Measurements from ENCODE around the gene PRDX4.

The PRDX4 gene

GRCh38 chrX:23726191-23726590 lies 58.9 kb downstream of the PRDX4 start:
- no peak for DNase-seq
- TF ChIP-seq CTCF (IDR thresholded peaks at IDR 0.05; ENCODE audit: low read depth, low read length): no peak
- peaks cover 9% of the 10 kb centered on the region; the same call in 1 of the 2 replicates for H3K36me3 ChIP-seq

GRCh38 chrX:23727206-23727605 lies 59.9 kb downstream of the PRDX4 start:
- H3K27me3 ChIP-seq: no peaks in the 10 kb centered on the region
- no peaks in the 10 kb centered on the region for H3K9me3 ChIP-seq
- TF ChIP-seq CTCF (IDR thresholded peaks at IDR 0.05; ENCODE audit: low read depth, low read length): no peak
- H3K36me3 ChIP-seq: peaks cover 9% of the 10 kb centered on the region; the same call in 1 of the 2 replicates
- H3K4me3 ChIP-seq (ENCODE audit: low read depth, low read length): no peak overlapping the region
- no peaks in the 10 kb centered on the region for H3K4me1 ChIP-seq
- DNase-seq: no peak

More at GRCh38 chrX:23726191-23726590, 58.9 kb downstream of the PRDX4 start:
- no peaks in the 10 kb centered on the region for H3K27me3 ChIP-seq
- no peaks in the 10 kb centered on the region for H3K4me1 ChIP-seq
- H3K4me3 ChIP-seq (ENCODE audit: low read depth, low read length): no peak overlapping the region
- no peaks in the 10 kb centered on the region for H3K9me3 ChIP-seq

GRCh38 chrX:23729214-23729613 lies 61.9 kb downstream of the PRDX4 start:
- H3K9me3 ChIP-seq: no peaks in the 10 kb centered on the region
- no peaks in the 10 kb centered on the region for H3K27me3 ChIP-seq
- no peak for DNase-seq
- no peak overlapping the region for H3K4me3 ChIP-seq (ENCODE audit: low read depth, low read length)
- peaks cover 9% of the 10 kb centered on the region; the same call in 1 of the 2 replicates for H3K36me3 ChIP-seq
- H3K4me1 ChIP-seq: no peaks in the 10 kb centered on the region
- TF ChIP-seq CTCF (IDR thresholded peaks at IDR 0.05; ENCODE audit: low read depth, low read length): no peak

- DNase-seq: no peak
- peaks cover 9% of the 10 kb centered on the region; the same call in 1 of the 2 replicates for H3K36me3 ChIP-seq
- no peaks in the 10 kb centered on the region for H3K9me3 ChIP-seq
- TF ChIP-seq CTCF (IDR thresholded peaks at IDR 0.05; ENCODE audit: low read depth, low read length): no peak
- no peaks in the 10 kb centered on the region for H3K27me3 ChIP-seq
- no peaks in the 10 kb centered on the region for H3K4me1 ChIP-seq
- no peak overlapping the region for H3K4me3 ChIP-seq (ENCODE audit: low read depth, low read length)
These were observed 64.7 kb downstream of the PRDX4 start for GRCh38 chrX:23731951-23732350.

- H3K4me3 ChIP-seq (ENCODE audit: low read depth, low read length): no peak overlapping the region
- TF ChIP-seq CTCF (IDR thresholded peaks at IDR 0.05; ENCODE audit: low read depth, low read length): no peak
- peaks cover 9% of the 10 kb centered on the region; the same call in 1 of the 2 replicates for H3K36me3 ChIP-seq
- no peak for DNase-seq
- H3K4me1 ChIP-seq: no peaks in the 10 kb centered on the region
- H3K27me3 ChIP-seq: no peaks in the 10 kb centered on the region
- H3K9me3 ChIP-seq: no peaks in the 10 kb centered on the region
These were observed 65.4 kb downstream of the PRDX4 start for GRCh38 chrX:23732704-23733103.
